GM23338 (cell line): ENCODE measurements around the gene MYH10.

Experiments
- CREB1 ChIP-seq: fragments of 250-450 bp; sonication (Bioruptor Pico); IDR thresholded peaks from 2 replicates; pipeline ENCODE4 v1.5.0; 2020; ENCODE audit warnings: low read depth, mild to moderate bottlenecking, moderate library complexity
- EZH2 ChIP-seq: fragments of 200-600 bp; sonication (generic); IDR thresholded peaks from one replicate; pipeline ENCODE4 v1.8.0; 2017; ENCODE audit warnings: antibody characterized with exemption, mild to moderate bottlenecking, low read depth; ENCODE audit not compliant: unreplicated experiment
- EZH2phosphoT487 ChIP-seq: fragments of 200-600 bp; sonication (generic); IDR thresholded peaks from one replicate; pipeline ENCODE4 v1.8.1; 2018; ENCODE audit warnings: antibody characterized with exemption; ENCODE audit not compliant: unreplicated experiment
- JUNB ChIP-seq: IDR thresholded peaks from one replicate; pipeline ENCODE4 v1.6.1; 2016; ENCODE audit warnings: antibody characterized with exemption; ENCODE audit not compliant: unreplicated experiment
- NANOG ChIP-seq: IDR thresholded peaks from 2 replicates; pipeline ENCODE4 v1.6.1; 2016; ENCODE audit warnings: antibody characterized with exemption, borderline replicate concordance
- POLR2AphosphoS5 ChIP-seq: IDR thresholded peaks from 2 replicates; pipeline ENCODE4 v1.6.1; 2016; ENCODE audit warnings: antibody characterized with exemption, low read depth
- STAT1 ChIP-seq: IDR thresholded peaks from one replicate; pipeline ENCODE4 v1.6.1; 2016; ENCODE audit warnings: antibody characterized with exemption; ENCODE audit not compliant: unreplicated experiment
- ZNF114 ChIP-seq: fragments of 250-450 bp; sonication (Bioruptor Pico); IDR thresholded peaks from 2 replicates; pipeline ENCODE4 v1.5.0; 2020; ENCODE audit warnings: mild to moderate bottlenecking, moderate library complexity
- ZNF331 ChIP-seq: fragments of 250-450 bp; sonication (Bioruptor Pico); IDR thresholded peaks from 2 replicates; pipeline ENCODE4 v1.5.0; 2020; ENCODE audit warnings: low read depth, mild to moderate bottlenecking, moderate library complexity
- TF ChIP-seq, protein P1 (sequence below), 2 experiments: fragments of 200-600 bp in 1 of 2; sonication (generic) in 1 of 2; conservative IDR thresholded peaks; 2 replicates each; pipeline versions ENCODE4 v1.5.1 to v1.6.1; 2016 to 2017; ENCODE audit warnings: antibody characterized with exemption in 2 of 2, low read depth in 2 of 2, mild to moderate bottlenecking in 2 of 2, moderate library complexity in 1 of 2
- TF ChIP-seq, protein P2 (sequence below): IDR thresholded peaks from one replicate; pipeline ENCODE4 v1.6.1; 2018; ENCODE audit warnings: antibody characterized with exemption; ENCODE audit not compliant: unreplicated experiment
- TF ChIP-seq, protein P3 (sequence below): IDR thresholded peaks from 2 replicates; pipeline ENCODE4 v1.6.1; 2016; ENCODE audit warnings: antibody characterized with exemption

DNA sequence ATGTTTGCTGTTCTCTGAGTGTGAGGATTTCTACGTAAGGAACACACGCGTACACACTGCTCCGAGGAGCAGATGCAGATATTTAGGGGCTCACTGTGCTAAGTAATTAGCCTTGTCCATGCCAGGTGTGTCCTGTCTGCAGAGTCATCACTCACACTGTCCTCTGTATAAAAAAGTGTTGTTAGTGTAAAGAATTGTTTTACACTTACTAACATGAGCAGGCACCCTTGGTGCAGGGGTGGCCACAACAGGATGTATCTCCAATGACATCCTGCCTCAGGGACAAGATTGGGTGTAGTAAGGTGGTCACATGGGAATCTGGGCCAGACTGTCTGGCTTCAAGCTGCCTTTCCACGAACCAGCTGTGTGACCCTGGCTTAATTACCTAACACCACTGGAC lies 130.9 kb downstream of the MYH10 start:
- TF ChIP-seq, protein P1, sequence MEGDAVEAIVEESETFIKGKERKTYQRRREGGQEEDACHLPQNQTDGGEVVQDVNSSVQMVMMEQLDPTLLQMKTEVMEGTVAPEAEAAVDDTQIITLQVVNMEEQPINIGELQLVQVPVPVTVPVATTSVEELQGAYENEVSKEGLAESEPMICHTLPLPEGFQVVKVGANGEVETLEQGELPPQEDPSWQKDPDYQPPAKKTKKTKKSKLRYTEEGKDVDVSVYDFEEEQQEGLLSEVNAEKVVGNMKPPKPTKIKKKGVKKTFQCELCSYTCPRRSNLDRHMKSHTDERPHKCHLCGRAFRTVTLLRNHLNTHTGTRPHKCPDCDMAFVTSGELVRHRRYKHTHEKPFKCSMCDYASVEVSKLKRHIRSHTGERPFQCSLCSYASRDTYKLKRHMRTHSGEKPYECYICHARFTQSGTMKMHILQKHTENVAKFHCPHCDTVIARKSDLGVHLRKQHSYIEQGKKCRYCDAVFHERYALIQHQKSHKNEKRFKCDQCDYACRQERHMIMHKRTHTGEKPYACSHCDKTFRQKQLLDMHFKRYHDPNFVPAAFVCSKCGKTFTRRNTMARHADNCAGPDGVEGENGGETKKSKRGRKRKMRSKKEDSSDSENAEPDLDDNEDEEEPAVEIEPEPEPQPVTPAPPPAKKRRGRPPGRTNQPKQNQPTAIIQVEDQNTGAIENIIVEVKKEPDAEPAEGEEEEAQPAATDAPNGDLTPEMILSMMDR (conservative IDR thresholded peaks at IDR 0.05; ENCODE audit: low read depth in 2 of 2), result no peak
- TF ChIP-seq, protein P2, sequence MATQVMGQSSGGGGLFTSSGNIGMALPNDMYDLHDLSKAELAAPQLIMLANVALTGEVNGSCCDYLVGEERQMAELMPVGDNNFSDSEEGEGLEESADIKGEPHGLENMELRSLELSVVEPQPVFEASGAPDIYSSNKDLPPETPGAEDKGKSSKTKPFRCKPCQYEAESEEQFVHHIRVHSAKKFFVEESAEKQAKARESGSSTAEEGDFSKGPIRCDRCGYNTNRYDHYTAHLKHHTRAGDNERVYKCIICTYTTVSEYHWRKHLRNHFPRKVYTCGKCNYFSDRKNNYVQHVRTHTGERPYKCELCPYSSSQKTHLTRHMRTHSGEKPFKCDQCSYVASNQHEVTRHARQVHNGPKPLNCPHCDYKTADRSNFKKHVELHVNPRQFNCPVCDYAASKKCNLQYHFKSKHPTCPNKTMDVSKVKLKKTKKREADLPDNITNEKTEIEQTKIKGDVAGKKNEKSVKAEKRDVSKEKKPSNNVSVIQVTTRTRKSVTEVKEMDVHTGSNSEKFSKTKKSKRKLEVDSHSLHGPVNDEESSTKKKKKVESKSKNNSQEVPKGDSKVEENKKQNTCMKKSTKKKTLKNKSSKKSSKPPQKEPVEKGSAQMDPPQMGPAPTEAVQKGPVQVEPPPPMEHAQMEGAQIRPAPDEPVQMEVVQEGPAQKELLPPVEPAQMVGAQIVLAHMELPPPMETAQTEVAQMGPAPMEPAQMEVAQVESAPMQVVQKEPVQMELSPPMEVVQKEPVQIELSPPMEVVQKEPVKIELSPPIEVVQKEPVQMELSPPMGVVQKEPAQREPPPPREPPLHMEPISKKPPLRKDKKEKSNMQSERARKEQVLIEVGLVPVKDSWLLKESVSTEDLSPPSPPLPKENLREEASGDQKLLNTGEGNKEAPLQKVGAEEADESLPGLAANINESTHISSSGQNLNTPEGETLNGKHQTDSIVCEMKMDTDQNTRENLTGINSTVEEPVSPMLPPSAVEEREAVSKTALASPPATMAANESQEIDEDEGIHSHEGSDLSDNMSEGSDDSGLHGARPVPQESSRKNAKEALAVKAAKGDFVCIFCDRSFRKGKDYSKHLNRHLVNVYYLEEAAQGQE, result no peak
- TF ChIP-seq EZH2phosphoT487 (no peak), EZH2 (no peak), POLR2AphosphoS5 (no peak), CREB1 (CRISPR knock-in tag) (no peak), JUNB (no peak), ZNF114 (CRISPR knock-in tag) (no peak), NANOG (no peak), STAT1 (no peak), ZNF331 (no peak)
- TF ChIP-seq, protein P3, sequence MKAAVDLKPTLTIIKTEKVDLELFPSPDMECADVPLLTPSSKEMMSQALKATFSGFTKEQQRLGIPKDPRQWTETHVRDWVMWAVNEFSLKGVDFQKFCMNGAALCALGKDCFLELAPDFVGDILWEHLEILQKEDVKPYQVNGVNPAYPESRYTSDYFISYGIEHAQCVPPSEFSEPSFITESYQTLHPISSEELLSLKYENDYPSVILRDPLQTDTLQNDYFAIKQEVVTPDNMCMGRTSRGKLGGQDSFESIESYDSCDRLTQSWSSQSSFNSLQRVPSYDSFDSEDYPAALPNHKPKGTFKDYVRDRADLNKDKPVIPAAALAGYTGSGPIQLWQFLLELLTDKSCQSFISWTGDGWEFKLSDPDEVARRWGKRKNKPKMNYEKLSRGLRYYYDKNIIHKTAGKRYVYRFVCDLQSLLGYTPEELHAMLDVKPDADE, result no peak
